ENCODE measurements around the gene ARFGEF3. TPM values are rescaled to one million over a fixed set of nuclear protein-coding genes. Genes with fewer than 3 reads are reported as not detected.
A peak's percentile ranks its signal among the peaks of the same experiment; 100 is the strongest.

Gene ARFGEF3
- total RNA-seq, 4 donors from 2014 or later = 1.2 to 3.3 (median 2.2) TPM

DNA sequence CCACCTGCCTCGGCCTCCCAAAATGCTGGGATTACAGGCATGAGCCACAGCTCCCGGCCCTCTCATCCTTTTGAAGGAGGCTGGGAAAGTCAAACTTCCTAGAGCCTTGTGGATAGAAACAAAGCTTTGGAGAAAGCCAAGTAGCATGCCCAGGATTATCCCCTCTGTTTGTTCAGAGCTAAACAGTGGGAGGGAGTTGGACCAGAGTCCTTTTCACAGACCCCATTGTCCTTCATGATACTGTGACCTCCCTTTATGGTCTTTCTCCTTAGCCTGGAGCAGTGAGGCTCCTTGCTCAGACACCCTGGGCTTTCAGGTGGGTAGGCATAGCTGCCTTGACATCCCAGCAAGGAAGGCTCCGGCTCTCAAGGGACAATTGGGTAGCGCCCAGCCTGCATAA is 25.4 kb downstream of the ARFGEF3 start:
- Histone ChIP-seq H3K36me3 (no peaks in the 10 kb centered on the region), H3K27me3 (no peaks in the 10 kb centered on the region), H3K4me3 (no peak overlapping the region), H3K4me1 (no peaks in the 10 kb centered on the region), H3K9me3 (no peaks in the 10 kb centered on the region), H3K27ac (replicated peaks in 1 of 4) (no peak overlapping the region)
- intact Hi-C loops (cut with DNase I) = no loop called here
- DNase-seq (ENCODE audit: extremely low spot score) = no peak
- 89% methylated on average over 3 of the region's 4 CpGs for WGBS
- TF ChIP-seq, protein P1, sequence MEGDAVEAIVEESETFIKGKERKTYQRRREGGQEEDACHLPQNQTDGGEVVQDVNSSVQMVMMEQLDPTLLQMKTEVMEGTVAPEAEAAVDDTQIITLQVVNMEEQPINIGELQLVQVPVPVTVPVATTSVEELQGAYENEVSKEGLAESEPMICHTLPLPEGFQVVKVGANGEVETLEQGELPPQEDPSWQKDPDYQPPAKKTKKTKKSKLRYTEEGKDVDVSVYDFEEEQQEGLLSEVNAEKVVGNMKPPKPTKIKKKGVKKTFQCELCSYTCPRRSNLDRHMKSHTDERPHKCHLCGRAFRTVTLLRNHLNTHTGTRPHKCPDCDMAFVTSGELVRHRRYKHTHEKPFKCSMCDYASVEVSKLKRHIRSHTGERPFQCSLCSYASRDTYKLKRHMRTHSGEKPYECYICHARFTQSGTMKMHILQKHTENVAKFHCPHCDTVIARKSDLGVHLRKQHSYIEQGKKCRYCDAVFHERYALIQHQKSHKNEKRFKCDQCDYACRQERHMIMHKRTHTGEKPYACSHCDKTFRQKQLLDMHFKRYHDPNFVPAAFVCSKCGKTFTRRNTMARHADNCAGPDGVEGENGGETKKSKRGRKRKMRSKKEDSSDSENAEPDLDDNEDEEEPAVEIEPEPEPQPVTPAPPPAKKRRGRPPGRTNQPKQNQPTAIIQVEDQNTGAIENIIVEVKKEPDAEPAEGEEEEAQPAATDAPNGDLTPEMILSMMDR (IDR thresholded peaks at IDR 0.05) = no peak
- TF ChIP-seq POLR2AphosphoS5 (IDR thresholded peaks at IDR 0.05) = no peak
- TF ChIP-seq EP300 (IDR thresholded peaks at IDR 0.05) = no peak

GRCh38 chr6:138188278-138188941 is 26.7 kb downstream of the ARFGEF3 start:
- TF ChIP-seq POLR2AphosphoS5 (IDR thresholded peaks at IDR 0.05) = no peak
- TF ChIP-seq EP300 (IDR thresholded peaks at IDR 0.05) = no peak
- 40% methylated on average over 5 of the region's 5 CpGs for WGBS

DNA sequence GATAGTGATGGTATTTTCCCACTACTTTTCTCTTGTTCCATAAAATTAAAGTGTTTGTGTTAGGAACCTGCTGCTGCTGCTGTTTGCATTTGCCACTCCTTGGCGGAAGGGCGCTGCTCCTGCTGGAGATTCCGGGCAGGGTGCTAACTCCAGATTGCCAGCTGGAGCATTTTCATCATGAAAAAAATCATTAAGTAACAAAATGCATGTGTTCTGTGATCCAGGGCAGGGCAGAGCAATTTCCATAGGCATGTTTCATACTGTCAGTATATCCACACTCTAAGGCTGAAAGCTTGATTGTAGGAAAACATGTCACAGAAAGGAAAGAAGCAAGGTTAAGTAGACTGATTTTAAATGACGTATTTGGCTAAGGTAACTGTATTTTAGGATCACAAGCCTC is 32.5 kb downstream of the ARFGEF3 start:
- no peaks in the 10 kb centered on the region for H3K4me1 ChIP-seq
- H3K27ac ChIP-seq (replicated peaks in 1 of 4) = no peak overlapping the region
- H3K9me3 ChIP-seq = no peaks in the 10 kb centered on the region
- intact Hi-C loops (cut with DNase I) = no loop called here
- H3K4me3 ChIP-seq = no peak overlapping the region
- H3K36me3 ChIP-seq = no peaks in the 10 kb centered on the region
- no peak for DNase-seq (ENCODE audit: extremely low spot score)
- H3K27me3 ChIP-seq = no peaks in the 10 kb centered on the region
- 75% methylated on average over 4 of the region's 4 CpGs for WGBS
- TF ChIP-seq POLR2A (IDR thresholded peaks at IDR 0.05; ENCODE audit: low read depth) (no peak), EP300 (IDR thresholded peaks at IDR 0.05) (no peak), POLR2AphosphoS5 (IDR thresholded peaks at IDR 0.05) (no peak)
- TF ChIP-seq, protein P1 (IDR thresholded peaks at IDR 0.05) = no peak

More at GRCh38 chr6:138188278-138188941, 26.7 kb downstream of the ARFGEF3 start:
- Histone ChIP-seq H3K4me1 (no peaks in the 10 kb centered on the region), H3K27me3 (no peaks in the 10 kb centered on the region), H3K36me3 (no peaks in the 10 kb centered on the region), H3K27ac (replicated peaks in 1 of 4) (no peak overlapping the region), H3K4me3 (no peak overlapping the region), H3K9me3 (no peaks in the 10 kb centered on the region)
- intact Hi-C loops (cut with DNase I) = no loop called here
- DNase-seq (ENCODE audit: extremely low spot score) = no peak

- no peak for TF ChIP-seq POLR2AphosphoS5 (IDR thresholded peaks at IDR 0.05)
- TF ChIP-seq POLR2A (IDR thresholded peaks at IDR 0.05; ENCODE audit: low read depth) = no peak
- TF ChIP-seq, protein P1 (IDR thresholded peaks at IDR 0.05) = no peak
- TF ChIP-seq EP300 (IDR thresholded peaks at IDR 0.05) = no peak
- Histone ChIP-seq H3K4me1 (no peaks in the 10 kb centered on the region), H3K36me3 (no peaks in the 10 kb centered on the region), H3K27ac (replicated peaks in 1 of 4) (no peak overlapping the region), H3K4me3 (no peak overlapping the region), H3K27me3 (no peaks in the 10 kb centered on the region), H3K9me3 (no peaks in the 10 kb centered on the region)
- WGBS = 94% methylated on average over 3 of the region's 3 CpGs
- DNase-seq (ENCODE audit: extremely low spot score) = peak; percentile 47
- intact Hi-C loops (cut with DNase I) = no loop called here
Measured at GRCh38 chr6:138196122-138196738, 34.5 kb downstream of the ARFGEF3 start.

GRCh38 chr6:138197570-138197969 is 35.8 kb downstream of the ARFGEF3 start:
- intact Hi-C loops (cut with DNase I) = no loop called here
- Histone ChIP-seq H3K9me3 (no peaks in the 10 kb centered on the region), H3K27ac (replicated peaks in 1 of 4) (no peak overlapping the region), H3K36me3 (no peaks in the 10 kb centered on the region), H3K4me1 (no peaks in the 10 kb centered on the region), H3K27me3 (no peaks in the 10 kb centered on the region), H3K4me3 (no peak overlapping the region)
- TF ChIP-seq POLR2A (IDR thresholded peaks at IDR 0.05; ENCODE audit: low read depth) (no peak), POLR2AphosphoS5 (IDR thresholded peaks at IDR 0.05) (no peak), EP300 (IDR thresholded peaks at IDR 0.05) (no peak)
- TF ChIP-seq, protein P1 (IDR thresholded peaks at IDR 0.05) = no peak
- WGBS = 94% methylated on average over 7 of the region's 7 CpGs
- DNase-seq (ENCODE audit: extremely low spot score) = peak; percentile 88
